Lower leg skin (tissue), 4 donors: ENCODE measurements around the gene ZNF407. TPM values are rescaled to one million over a fixed set of nuclear protein-coding genes. Genes with fewer than 3 reads are reported as not detected.

Experiments
- DNase-seq, 2 donors: peaks; one replicate each; pipeline ENCODE4 v3.0.0-alpha.2; 2019; ENCODE audit warnings: low spot score in 2 of 2
- H3K4me3 ChIP-seq: fragments of 200-600 bp; sonication (generic); 2 replicates; pipeline ENCODE4 v1.5.1; 2017; ENCODE audit warnings: mild to moderate bottlenecking, low read depth; ENCODE audit not compliant: poor library complexity, severe bottlenecking
- POLR2A ChIP-seq, 2 donors: fragments of 450-650 bp; IDR thresholded peaks; one replicate each; pipeline ENCODE4 v1.6.1; 2016 to 2017; ENCODE audit warnings: antibody characterized with exemption in 2 of 2, mild to moderate bottlenecking in 1 of 2, moderate library complexity in 1 of 2
- WGBS, 2 donors: methylation state at CpG; one replicate each; pipeline ENCODE4 v1.1.5; 2018; 5-methylcytosine and 5-hydroxymethylcytosine counted together
- intact Hi-C: fragments of 100-400 bp; cut with DNase I; formaldehyde crosslinking; loops from one replicate; pipeline ENCODE4 v1.15.0; 2023; ENCODE audit warnings: low total_unique reads
- total RNA-seq, 4 donors: library from RNA; depleted of rRNA; stranded (reverse); fragments of >200 nt; gene quantifications; one replicate each; pipeline ENCODE4 v1.1.0, GENCODE V29; 2016
- TF ChIP-seq, protein P1 (sequence below), 3 donors: fragments of 450-650 bp; IDR thresholded peaks; one replicate each; pipeline ENCODE4 v1.5.1; 2016; ENCODE audit warnings: antibody characterized with exemption in 3 of 3, mild to moderate bottlenecking in 3 of 3, moderate library complexity in 2 of 3

Gene ZNF407
- total RNA-seq, 4 donors from 2014 or later: 7.0 to 13.9 (median 10.9) TPM

GRCh38 chr18:74758995-74759394, 161.3 kb downstream of the ZNF407 start:
- TF ChIP-seq POLR2A (IDR thresholded peaks at IDR 0.05): no peak
- TF ChIP-seq, protein P1, sequence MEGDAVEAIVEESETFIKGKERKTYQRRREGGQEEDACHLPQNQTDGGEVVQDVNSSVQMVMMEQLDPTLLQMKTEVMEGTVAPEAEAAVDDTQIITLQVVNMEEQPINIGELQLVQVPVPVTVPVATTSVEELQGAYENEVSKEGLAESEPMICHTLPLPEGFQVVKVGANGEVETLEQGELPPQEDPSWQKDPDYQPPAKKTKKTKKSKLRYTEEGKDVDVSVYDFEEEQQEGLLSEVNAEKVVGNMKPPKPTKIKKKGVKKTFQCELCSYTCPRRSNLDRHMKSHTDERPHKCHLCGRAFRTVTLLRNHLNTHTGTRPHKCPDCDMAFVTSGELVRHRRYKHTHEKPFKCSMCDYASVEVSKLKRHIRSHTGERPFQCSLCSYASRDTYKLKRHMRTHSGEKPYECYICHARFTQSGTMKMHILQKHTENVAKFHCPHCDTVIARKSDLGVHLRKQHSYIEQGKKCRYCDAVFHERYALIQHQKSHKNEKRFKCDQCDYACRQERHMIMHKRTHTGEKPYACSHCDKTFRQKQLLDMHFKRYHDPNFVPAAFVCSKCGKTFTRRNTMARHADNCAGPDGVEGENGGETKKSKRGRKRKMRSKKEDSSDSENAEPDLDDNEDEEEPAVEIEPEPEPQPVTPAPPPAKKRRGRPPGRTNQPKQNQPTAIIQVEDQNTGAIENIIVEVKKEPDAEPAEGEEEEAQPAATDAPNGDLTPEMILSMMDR (IDR thresholded peaks at IDR 0.05): no peak
- DNase-seq: no peak
- WGBS, 2 donors: 93 to 97% methylated on average over 1 of the region's 1 CpG
- no peak overlapping the region for H3K4me3 ChIP-seq
- intact Hi-C loops: no loop called here

DNA sequence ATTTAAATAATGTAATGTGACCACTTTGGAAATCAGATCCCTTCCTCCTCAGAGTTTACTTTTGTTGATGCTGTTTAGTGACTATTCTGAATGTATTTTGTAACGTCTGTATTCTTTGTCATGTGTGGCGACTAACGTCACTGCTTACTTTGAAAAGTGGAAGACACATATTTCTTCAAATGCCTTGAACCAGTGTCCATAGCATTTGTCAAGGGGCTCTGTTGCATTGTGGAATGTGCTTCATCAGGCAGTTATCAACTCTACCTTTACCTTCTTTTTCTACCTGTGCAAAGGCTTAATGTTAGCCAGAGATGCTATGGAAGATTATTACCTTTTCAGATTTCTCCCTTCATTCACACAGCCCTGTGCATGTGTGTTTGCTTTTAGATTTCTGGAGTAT, 162.4 kb downstream of the ZNF407 start:
- no peak overlapping the region for H3K4me3 ChIP-seq
- intact Hi-C loops: no loop called here
- no peak for DNase-seq
- TF ChIP-seq POLR2A (IDR thresholded peaks at IDR 0.05): no peak
- TF ChIP-seq, protein P1 (IDR thresholded peaks at IDR 0.05): no peak
- 98 to 99% methylated on average over 3 of the region's 3 CpGs for WGBS, 2 donors

DNA sequence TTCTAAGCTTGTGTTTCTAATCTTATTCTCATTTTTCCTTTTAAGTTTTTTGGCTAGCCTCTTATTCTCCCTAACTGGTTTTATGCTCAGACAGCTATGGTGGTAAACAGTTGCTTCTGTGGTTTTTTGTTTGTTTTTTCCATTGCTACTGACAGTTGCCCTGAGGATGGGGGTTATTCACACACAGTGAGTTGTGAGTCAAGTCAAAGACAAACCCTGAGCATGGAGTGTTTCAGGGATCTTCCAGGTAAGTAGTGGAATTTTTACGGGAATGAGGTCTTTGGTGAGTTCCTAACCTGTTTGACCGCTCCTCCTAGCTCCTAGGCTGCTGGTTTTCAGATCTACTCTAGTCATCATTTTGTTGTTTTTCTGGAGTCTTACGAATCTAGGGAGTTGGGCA, 162.8 kb downstream of the ZNF407 start:
- intact Hi-C loops: no loop called here
- no peak for TF ChIP-seq POLR2A (IDR thresholded peaks at IDR 0.05)
- TF ChIP-seq, protein P1 (IDR thresholded peaks at IDR 0.05): no peak
- no peak overlapping the region for H3K4me3 ChIP-seq
- no peak for DNase-seq
- whole genome bisulfite sequencing, 2 donors: 96 to 97% methylated on average over 3 of the region's 3 CpGs

GRCh38 chr18:74766251-74766650, 168.6 kb downstream of the ZNF407 start:
- intact Hi-C loops: no loop called here
- WGBS, 2 donors: 94 to 99% methylated on average over 3 of the region's 3 CpGs
- no peak for DNase-seq
- TF ChIP-seq POLR2A (IDR thresholded peaks at IDR 0.05): no peak
- TF ChIP-seq, protein P1 (IDR thresholded peaks at IDR 0.05): no peak
- no peak overlapping the region for H3K4me3 ChIP-seq

GRCh38 chr18:74768096-74768495, 170.4 kb downstream of the ZNF407 start:
- intact Hi-C loops: no loop called here
- 97 to 98% methylated on average over 2 of the region's 2 CpGs for WGBS, 2 donors
- TF ChIP-seq, protein P1 (IDR thresholded peaks at IDR 0.05): no peak
- TF ChIP-seq POLR2A (IDR thresholded peaks at IDR 0.05): no peak
- no peak overlapping the region for H3K4me3 ChIP-seq
- no peak for DNase-seq

- TF ChIP-seq POLR2A (IDR thresholded peaks at IDR 0.05): no peak
- TF ChIP-seq, protein P1 (IDR thresholded peaks at IDR 0.05): no peak
- DNase-seq: no peak
- intact Hi-C loops: no loop called here
- 94 to 96% methylated on average over 3 of the region's 3 CpGs for WGBS, 2 donors
- no peak overlapping the region for H3K4me3 ChIP-seq
Measured at GRCh38 chr18:74773171-74773624, 175.5 kb downstream of the ZNF407 start.
